ENCODE results near the gene RNF220. TPM values are rescaled to one million over a fixed set of nuclear protein-coding genes. Genes with fewer than 3 reads are reported as not detected.

The RNF220 gene
- total and polyA plus RNA-seq, 9 of the 15 experiments (the other 6 are each of a cell fraction or from before 2014, with no cell fraction given) = 5.1 to 117 (median 66.9) TPM

DNA sequence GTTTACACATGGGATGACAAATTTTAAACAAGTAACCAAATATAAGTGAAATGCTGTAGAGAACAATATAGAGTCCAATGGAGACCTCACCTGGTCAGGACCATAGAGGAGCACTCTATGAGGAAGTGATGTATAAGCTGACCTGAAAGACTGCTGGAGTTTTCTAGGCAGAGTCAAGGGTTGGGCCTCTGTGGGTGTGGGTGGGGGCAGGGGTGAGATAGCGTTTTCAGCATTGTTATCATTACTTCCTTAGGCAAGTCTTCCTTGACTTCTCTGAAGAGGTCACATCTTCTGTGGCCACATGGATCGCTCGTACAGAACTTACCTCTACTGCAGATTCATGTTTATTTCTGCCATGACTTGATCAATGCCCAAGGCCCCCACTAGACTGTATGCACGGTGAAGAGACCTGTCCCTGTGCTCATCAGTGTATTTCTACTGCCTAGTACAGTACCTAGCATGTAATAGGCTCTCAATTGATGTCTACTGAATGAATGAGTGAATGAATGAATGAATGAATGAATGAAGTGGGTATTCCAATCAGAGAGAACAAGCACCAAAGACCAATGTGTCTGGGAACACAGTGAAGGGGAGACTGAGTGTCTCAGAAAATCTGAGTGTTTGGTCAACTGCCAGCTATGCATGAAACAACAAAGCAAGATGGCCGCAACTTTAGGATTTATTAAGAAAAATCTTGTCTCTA, 116.5 kb downstream of the RNF220 start:
- Histone ChIP-seq H3K9ac (ENCODE audit: insufficient read depth in 1 of 2, low read depth in 2 of 2, low read length in 2 of 2) (no peak overlapping the region), H2AFZ (ENCODE audit: low read depth, low read length) (peak overlapping the region; percentile 67), H3K79me2 (ENCODE audit: control insufficient read depth, insufficient read depth, low read length) (no peaks in the 10 kb centered on the region), H3K27ac (ENCODE audit: extremely low read depth, low read depth, low read length) (no peak overlapping the region), H3K4me1 (replicated peaks in 1 of 2; ENCODE audit: control insufficient read depth in 2 of 2, insufficient read depth in 2 of 2, low read length in 2 of 2) (peaks cover 27 to 34% of the 10 kb centered on the region in 2 experiments; a peak in 4 of 5 replicates), H4K20me1 (replicated peaks; ENCODE audit: control insufficient read depth, insufficient read depth, low read length) (no peaks in the 10 kb centered on the region), H3K9me3 (replicated peaks; ENCODE audit: control insufficient read depth, insufficient read depth, low read depth, low read length) (no peaks in the 10 kb centered on the region), H3K9me1 (ENCODE audit: control insufficient read depth, insufficient read depth, low read length) (no peaks in the 10 kb centered on the region), H3K4me3 (no peak overlapping the region), H3K4me2 (ENCODE audit: insufficient read depth, low read length) (peak overlapping the region; percentile 51; the same call in 1 of the 2 replicates), H3K27me3 (ENCODE audit: control insufficient read depth in 2 of 2, insufficient read depth in 2 of 2, low read length in 2 of 2) (peaks cover 4 to 7% of the 10 kb centered on the region in 2 experiments; a peak in 3 of 5 replicates), H3K36me3 (ENCODE audit: control insufficient read depth, insufficient read depth, low read length) (no peaks in the 10 kb centered on the region)
- WGBS (ENCODE audit: insufficient coverage, low coverage, missing lambda C conversion rate) = 19% methylated on average over 5 of the region's 5 CpGs
- FAIRE-seq (peak; percentile 80), ATAC-seq (peak; percentile 88), DNase-seq (ENCODE audit: extremely low read depth in 1 of 4, low spot score in 3 of 4) (peak; percentile 71 to 84 (median 76))
- intact Hi-C loops (cut with micrococcal nuclease) = no loop called here
- ChIA-PET POLR2A (interaction anchor here (1.1 to 2.1 kb wide), 3 partner anchors 11 to 14 kb away, joined by 4 to 8 read pairs (median 4); no protein-coding TSS in a partner anchor), CTCF (ENCODE audit: low intra/inter-chr PET ratio) (no interaction called here)
- in situ Hi-C loops (cut with MboI) = no loop called here
- no TSS peak for BruUV-seq (replicated peaks)
- TF ChIP-seq CTBP1 (IDR thresholded peaks at IDR 0.05; ENCODE audit: borderline replicate concordance) (peak; percentile 74; the same call in 1 of the 2 replicates), RBM15 (IDR thresholded peaks at IDR 0.05; ENCODE audit: insufficient read depth, low read length) (no peak), YBX1 (IDR thresholded peaks at IDR 0.05) (no peak), TEAD4 (IDR thresholded peaks at IDR 0.05; ENCODE audit: low read length) (no peak), TEAD4 (CRISPR knock-in tag; IDR thresholded peaks at IDR 0.05; ENCODE audit: borderline replicate concordance) (no peak), NR2C1 (IDR thresholded peaks at IDR 0.05) (0 out of 2 replicates have a peak, but pooled peaks have one; percentile 14), NR2C1 (tag; IDR thresholded peaks at IDR 0.05) (no peak), NCOR1 (IDR thresholded peaks at IDR 0.05) (0 out of 2 replicates have a peak, but pooled peaks have one; percentile 37), ZNF316 (IDR thresholded peaks at IDR 0.05) (peak; percentile 55), CBX3 (IDR thresholded peaks at IDR 0.05; ENCODE audit: borderline replicate concordance in 1 of 2, low read length in 2 of 2) (peak in 1 of 2 experiments; percentile 50; a peak in 1 of 3 replicates), RAD21 (CRISPR knock-in tag; conservative IDR thresholded peaks at IDR 0.05 in 1 of 2, IDR thresholded peaks at IDR 0.05 in 1 of 2) (peak in 1 of 2 experiments; percentile 10; a peak in 1 of 4 replicates), ZNF263 (CRISPR knock-in tag; IDR thresholded peaks at IDR 0.05; ENCODE audit: borderline replicate concordance) (peak; percentile 61; the same call in 1 of the 2 replicates)
- TF ChIP-seq, protein P1, sequence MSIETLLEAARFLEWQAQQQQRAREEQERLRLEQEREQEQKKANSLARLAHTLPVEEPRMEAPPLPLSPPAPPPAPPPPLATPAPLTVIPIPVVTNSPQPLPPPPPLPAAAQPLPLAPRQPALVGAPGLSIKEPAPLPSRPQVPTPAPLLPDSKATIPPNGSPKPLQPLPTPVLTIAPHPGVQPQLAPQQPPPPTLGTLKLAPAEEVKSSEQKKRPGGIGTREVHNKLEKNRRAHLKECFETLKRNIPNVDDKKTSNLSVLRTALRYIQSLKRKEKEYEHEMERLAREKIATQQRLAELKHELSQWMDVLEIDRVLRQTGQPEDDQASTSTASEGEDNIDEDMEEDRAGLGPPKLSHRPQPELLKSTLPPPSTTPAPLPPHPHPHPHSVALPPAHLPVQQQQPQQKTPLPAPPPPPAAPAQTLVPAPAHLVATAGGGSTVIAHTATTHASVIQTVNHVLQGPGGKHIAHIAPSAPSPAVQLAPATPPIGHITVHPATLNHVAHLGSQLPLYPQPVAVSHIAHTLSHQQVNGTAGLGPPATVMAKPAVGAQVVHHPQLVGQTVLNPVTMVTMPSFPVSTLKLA (conservative IDR thresholded peaks at IDR 0.05) = peak in 1 of 2 experiments; percentile 37; a peak in 1 of 4 replicates
- TF ChIP-seq, protein P2, sequence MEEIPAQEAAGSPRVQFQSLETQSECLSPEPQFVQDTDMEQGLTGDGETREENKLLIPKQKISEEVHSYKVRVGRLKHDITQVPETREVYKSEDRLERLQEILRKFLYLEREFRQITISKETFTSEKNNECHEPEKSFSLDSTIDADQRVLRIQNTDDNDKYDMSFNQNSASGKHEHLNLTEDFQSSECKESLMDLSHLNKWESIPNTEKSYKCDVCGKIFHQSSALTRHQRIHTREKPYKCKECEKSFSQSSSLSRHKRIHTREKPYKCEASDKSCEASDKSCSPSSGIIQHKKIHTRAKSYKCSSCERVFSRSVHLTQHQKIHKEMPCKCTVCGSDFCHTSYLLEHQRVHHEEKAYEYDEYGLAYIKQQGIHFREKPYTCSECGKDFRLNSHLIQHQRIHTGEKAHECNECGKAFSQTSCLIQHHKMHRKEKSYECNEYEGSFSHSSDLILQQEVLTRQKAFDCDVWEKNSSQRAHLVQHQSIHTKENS (CRISPR knock-in tag; IDR thresholded peaks at IDR 0.05) = no peak

All from K562 (cell line).